NOMO-1 treated with DMSO at 0.1 percent for 48 hours (cell line): Measurements from ENCODE around the gene ARHGEF7.
A peak's percentile ranks its signal among the peaks of the same experiment; 100 is the strongest.

Experiments
- DNase-seq: peaks from one replicate; lab custom pipeline; 2025; ENCODE audit not compliant: unreplicated experiment; lab: John Stamatoyannopoulos, UW

The ARHGEF7 gene

GRCh38 chr13:111272117-111272516 is 157.0 kb downstream of the ARHGEF7 start:
- no peak for DNase-seq

DNA sequence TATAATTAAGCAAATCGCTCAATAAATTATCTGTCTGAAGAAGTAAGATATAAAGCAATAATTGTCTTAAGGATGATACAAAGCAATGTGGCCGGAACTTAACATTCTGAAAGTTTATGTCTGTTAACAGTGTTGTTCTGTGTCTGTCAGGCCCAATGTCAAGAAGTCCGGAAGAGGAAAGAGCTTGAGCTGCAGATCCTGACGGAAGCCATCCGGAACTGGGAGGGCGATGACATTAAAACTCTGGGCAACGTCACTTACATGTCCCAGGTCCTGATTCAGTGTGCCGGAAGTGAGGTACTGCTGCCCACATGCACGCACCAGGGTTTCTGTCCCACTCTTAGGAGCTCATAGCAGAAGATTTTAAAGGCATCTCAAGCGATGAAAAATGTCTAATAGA is 160.3 kb downstream of the ARHGEF7 start:
- no peak for DNase-seq

- DNase-seq = no peak
These were observed 161.0 kb downstream of the ARHGEF7 start for GRCh38 chr13:111275995-111276618.

DNA sequence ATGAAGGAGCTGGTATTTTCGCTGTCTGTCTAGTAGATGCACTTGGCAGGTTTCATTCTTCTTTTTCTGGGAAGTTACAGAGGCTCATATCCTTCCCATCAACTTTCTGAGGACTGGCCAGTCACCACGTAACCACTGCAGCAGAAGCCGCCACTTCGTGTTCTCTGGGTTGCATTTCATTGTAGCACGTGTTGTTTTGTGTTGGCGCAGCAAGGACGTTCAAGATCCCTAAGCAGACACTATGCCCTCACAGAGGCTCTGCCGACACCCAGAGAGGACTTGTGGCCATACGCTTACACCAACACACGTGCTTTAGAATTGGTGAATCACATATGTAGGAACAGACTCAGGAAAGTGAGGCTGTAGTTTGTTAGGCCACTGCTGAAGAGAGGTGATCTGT is 163.1 kb downstream of the ARHGEF7 start:
- DNase-seq = no peak

DNA sequence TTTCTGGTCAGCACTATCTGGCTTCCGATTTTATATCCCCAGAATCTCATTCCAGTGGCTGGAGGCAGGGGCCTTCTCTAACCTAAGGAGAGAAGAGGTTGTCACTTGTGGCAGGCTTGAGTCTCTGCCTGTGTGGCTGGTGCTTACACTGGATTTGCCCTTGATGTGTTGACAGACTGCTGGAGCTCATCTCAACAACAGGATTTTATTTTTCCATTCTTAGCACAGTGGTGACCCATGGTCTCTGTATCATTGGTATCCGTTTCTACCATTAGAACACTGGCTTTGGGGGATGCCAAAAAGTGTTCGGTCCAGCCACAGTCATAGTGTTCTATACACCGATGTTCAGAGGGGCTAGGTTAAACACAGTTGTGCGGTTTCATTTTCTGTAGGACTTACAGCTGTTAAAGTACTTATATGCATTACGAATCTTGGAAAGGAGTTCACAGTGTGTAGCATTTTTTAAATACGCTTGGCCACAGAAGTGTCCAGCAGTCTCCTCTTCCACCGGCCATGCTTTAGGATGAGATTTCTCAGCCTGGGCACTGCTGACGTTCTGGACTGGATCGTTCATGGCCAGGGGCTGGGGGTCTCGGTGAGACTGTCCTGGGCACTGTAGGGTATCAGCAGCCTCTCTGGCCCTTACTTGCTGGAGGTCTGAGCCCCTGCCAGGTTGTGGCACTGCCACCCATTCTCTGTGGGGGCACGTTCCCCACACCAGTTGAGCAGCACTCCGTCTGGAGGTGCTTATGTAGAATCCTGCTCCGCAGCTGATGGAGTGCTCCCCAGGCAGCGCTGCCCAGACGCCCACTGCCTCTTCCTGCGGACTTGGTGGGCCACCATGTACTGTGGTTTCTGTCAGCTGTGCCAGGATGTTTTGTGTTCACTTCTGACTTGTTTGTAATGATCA is 163.9 kb downstream of the ARHGEF7 start:
- no peak for DNase-seq

- no peak for DNase-seq
These were observed 165.1 kb downstream of the ARHGEF7 start for GRCh38 chr13:111280226-111280625.

- no peak for DNase-seq
These were observed 165.8 kb downstream of the ARHGEF7 start for GRCh38 chr13:111280681-111281585.

DNA sequence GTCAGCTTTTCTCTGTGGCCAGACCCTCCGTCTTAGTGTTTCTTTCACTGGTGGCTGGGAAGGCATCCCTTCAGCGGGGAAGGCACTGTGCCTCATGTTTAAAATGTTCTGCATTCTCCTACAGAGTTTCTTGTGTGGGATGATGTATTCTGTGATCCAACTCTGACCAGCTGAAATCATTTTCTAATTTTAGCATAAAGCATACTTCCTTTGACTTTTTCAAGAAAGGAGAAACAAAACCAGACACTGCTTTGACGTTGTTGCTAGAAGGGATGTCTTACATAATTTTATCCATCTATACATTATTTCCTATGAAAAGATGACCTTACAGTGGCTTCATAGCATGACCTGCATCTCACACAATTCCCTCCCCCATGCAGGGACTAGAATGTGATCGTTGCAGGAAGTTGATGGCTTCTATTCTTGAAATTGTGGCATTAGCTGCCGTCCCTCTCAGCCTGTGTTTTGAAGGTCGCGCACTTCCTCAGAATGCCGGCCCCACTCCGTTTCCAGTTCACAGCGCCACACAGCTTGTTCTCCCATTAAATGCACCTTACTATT is 166.7 kb downstream of the ARHGEF7 start:
- peak; percentile 74 for DNase-seq

DNA sequence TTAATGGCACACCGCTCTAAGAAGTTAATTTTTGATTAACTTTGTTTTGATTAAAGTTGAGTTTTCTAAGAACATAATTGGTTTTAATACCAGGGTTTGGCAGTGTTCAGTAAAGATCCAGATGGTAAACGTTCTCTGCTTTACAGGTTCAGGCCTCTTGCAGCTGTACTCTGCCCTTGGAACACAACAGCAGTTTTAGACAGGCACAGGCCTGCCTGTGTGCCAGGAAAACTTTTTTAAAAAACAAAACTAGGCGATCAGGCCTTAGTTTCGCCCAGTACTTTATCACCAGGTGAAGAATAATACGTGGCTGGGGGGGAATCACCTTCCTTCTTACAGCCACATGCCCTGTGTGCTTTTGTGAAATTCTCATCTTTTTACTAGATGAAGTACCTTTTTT is 167.3 kb downstream of the ARHGEF7 start:
- DNase-seq = no peak

- DNase-seq = no peak
These were observed 167.9 kb downstream of the ARHGEF7 start for GRCh38 chr13:111282997-111283396.

- no peak for DNase-seq
These were observed 168.3 kb downstream of the ARHGEF7 start for GRCh38 chr13:111283457-111283856.

DNA sequence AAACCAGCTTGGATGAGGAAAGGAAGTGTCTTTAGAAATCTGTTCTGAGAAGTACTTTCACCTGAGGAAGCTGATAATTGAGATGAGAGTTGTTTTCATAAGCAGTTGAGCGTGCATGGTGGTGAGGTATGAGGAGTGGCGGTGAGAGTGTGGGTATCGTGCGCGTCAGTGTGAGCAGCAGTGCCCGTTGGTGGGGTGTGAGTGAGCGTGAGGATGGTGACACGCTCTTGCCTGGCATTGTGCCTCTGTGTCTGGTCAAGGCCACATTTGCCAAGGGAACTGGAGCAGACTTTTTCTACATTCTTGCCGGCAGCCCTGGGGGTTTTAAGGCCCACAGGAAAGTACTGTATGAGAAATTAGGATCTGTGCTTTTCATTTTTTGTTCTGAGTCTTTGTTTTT is 168.9 kb downstream of the ARHGEF7 start:
- no peak for DNase-seq

GRCh38 chr13:111284565-111284964 is 169.5 kb downstream of the ARHGEF7 start:
- no peak for DNase-seq

DNA sequence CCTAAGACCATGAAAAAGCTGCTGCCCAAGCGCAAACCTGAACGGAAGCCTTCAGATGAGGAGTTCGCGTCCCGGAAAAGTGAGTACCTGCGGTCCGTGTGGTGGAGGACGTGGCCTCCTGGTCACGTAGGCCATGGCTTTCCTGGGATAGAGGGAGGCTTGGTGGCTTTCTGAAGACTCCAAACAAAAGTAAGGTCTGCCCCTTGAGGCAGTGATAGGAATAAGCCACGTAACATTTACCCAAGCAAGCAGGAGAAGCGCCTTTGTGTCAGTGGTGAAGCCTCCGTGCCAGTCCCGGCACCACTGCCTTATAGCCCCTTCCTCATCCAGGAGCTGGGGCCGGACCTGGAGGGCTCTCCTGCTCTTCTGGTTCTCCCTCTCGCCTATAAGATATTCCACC is 171.1 kb downstream of the ARHGEF7 start:
- no peak for DNase-seq

DNA sequence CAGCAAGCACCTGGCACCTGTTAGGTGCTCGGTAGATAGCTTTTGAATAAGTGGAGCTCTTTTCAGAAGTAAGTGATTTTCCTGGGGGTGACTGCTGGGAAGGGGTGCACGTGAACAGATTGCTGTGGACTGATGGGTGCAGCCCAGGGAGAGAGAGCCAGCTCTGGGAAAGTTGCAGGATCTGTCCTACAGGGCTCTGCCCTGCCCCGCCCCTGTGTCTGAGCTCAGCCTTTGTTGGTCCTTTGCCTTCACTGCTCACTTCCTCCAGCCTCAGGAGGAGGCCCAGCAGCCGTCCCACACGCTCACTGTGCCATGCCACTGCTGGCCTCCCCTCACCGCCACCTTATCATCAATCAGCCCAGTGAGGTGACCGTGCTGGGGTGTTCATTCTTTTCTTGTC is 171.6 kb downstream of the ARHGEF7 start:
- no peak for DNase-seq

GRCh38 chr13:111287201-111287600 is 172.1 kb downstream of the ARHGEF7 start:
- DNase-seq = no peak

- DNase-seq = no peak
These were observed 173.2 kb downstream of the ARHGEF7 start for GRCh38 chr13:111288276-111288675.

DNA sequence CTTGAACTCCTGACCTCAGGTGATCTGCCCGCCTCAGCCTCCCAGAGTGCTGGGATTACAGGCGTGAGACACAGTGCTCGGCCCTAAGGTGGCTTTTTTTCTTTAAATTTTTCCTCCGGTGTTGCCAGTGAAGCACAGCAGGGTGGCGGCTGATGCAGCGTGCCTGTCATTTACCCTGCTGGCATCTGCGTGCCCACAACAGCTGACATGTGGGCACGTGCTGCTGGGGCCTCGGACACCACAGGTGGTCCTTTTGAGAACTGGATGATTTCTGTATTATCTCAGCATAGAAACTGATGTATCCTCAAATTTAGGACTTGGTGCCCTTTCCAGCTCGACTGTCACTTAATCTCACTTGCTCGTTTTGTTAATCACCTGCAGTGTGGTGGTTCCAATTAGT is 174.1 kb downstream of the ARHGEF7 start:
- DNase-seq = no peak

DNA sequence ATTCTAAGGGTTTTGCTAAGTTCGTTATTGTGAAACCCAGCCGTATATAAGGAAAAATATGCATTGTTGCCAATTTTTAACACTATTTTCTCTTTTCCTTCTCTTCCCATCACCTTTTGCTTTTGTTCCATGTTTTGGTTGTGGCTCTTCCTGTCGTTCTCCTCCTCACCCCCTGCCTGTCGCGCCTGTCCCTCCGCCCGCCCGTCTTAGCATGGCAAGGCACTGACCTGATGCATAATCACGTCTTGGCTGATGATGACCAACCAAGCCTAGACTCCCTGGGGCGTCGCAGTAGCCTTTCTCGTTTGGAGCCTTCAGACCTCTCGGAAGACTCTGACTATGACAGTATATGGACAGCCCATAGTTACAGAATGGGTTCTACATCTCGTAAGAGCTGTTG is 176.8 kb downstream of the ARHGEF7 start:
- DNase-seq = no peak

DNA sequence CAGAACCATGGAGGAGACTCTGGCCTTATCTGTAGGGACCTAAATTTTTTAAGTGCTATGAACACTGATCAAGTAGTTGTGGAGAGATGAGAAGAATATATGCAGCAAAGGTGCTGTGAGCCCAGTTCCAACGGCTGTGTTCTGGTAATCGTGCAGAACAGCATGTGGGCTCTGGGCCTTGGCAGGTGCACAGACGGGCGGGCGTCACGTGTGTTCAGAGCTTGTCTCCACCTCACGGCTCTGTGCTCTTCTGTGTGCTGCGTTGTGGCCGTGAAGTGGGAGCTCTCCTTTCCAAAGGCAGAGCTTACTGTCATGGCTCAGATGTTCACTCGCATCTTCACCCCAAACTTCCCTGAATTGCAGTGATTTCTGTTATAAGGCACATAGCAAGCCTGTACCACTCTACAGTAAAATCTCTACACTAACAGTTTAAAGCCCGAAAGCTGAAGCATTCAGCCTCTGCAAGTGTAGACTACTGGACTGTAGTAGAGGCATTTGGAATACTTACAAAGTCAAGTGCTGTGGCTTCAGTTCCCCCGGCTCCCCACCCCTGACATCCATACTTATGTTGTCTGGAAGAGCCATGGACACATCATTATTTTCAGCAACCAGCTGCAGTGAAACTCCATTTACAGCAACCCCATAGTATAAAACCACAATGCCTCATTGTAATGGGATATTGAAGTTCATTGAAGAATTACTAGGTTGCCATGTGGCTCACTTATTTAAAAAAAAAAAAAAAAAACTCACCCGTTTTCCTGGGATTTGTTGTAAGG is 177.8 kb downstream of the ARHGEF7 start:
- DNase-seq = no peak
